Measurements from ENCODE around the gene KISS1. TPM values are rescaled to one million over a fixed set of nuclear protein-coding genes. Genes with fewer than 3 reads are reported as not detected.

Gene KISS1
- total RNA-seq, 1 experiment from 2014 or later: 1.3 TPM

GRCh38 chr1:204188959-204189639, 7.2 kb downstream of the KISS1 start:
- TF ChIP-seq POLR2A (IDR thresholded peaks at IDR 0.05; ENCODE audit: borderline replicate concordance, extremely low read depth, insufficient read depth, insufficient read length) (no peak), EZH2phosphoT487 (IDR thresholded peaks at IDR 0.05; ENCODE audit: borderline replicate concordance) (no peak)
- Histone ChIP-seq H3K9me2 (ENCODE audit: insufficient read depth) (no peaks in the 10 kb centered on the region), H2AFZ (ENCODE audit: low read depth, low read length, poor library complexity, severe bottlenecking) (no peak overlapping the region), H3K9ac (ENCODE audit: low read length) (no peak overlapping the region), H3K79me2 (ENCODE audit: insufficient read depth, low read length) (no peaks in the 10 kb centered on the region), H3K9me3 (ENCODE audit: control insufficient read depth in 1 of 2, insufficient read depth in 1 of 2, low read depth in 1 of 2, low read length in 2 of 2) (no peaks in the 10 kb centered on the region), H3K4me2 (ENCODE audit: low read length) (no peak overlapping the region), H4K20me1 (ENCODE audit: insufficient read depth) (no peaks in the 10 kb centered on the region), H3K27me3 (ENCODE audit: insufficient read depth, low read length) (no peaks in the 10 kb centered on the region), H3K4me3 (replicated peaks in 1 of 2; ENCODE audit: low read depth in 1 of 2, low read length in 2 of 2) (no peak overlapping the region), H3K4me1 (ENCODE audit: control insufficient read depth in 1 of 2, insufficient read depth in 2 of 2, low read length in 2 of 2) (peaks cover 0 to 4% of the 10 kb centered on the region in 2 experiments; a peak in 1 of 4 replicates), H3K27ac (ENCODE audit: low read depth, low read length) (no peak overlapping the region), H3K36me3 (ENCODE audit: control insufficient read depth in 1 of 2, insufficient read depth in 2 of 2, low read length in 2 of 2) (no peaks in the 10 kb centered on the region)
- ATAC-seq: no peak
- no TSS peak for BruUV-seq (replicated peaks)
- intact Hi-C loops (cut with micrococcal nuclease): no loop called here
- ChIA-PET CTCF (no interaction called here), POLR2A (no interaction called here), RAD21 (ENCODE audit: low non-redundant PET in 1 of 2, low total read pairs in 2 of 2, uncharacterized antibody in 2 of 2, unreplicated experiment in 2 of 2) (no interaction called here)
- DNase-seq (ENCODE audit: low read depth, low spot score): no peak

DNA sequence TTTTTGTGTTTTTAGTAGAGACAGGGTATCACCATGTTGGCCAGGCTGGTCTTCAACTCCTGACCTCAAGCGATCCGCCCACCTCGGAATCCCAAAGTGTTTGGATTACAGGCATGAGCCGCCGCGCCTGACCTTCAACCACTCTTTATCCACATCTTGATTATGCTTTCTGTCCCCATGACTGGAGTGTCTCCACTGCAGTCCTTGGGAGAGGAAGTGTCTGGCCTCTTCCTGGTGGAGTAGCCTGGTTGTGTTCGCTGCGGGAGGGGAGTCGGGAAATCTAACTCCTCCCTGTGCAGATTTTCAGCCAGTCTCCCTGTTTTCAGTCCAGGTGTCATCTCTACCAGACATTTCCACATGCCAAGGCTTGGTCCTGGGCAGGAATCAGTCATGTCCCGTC, 9.7 kb downstream of the KISS1 start:
- Histone ChIP-seq H3K4me3 (replicated peaks in 1 of 2; ENCODE audit: low read depth in 1 of 2, low read length in 2 of 2) (no peak overlapping the region), H2AFZ (ENCODE audit: low read depth, low read length, poor library complexity, severe bottlenecking) (no peak overlapping the region), H3K9me3 (ENCODE audit: control insufficient read depth in 1 of 2, insufficient read depth in 1 of 2, low read depth in 1 of 2, low read length in 2 of 2) (no peaks in the 10 kb centered on the region), H3K27ac (ENCODE audit: low read depth, low read length) (no peak overlapping the region), H4K20me1 (ENCODE audit: insufficient read depth) (no peaks in the 10 kb centered on the region), H3K9me2 (ENCODE audit: insufficient read depth) (no peaks in the 10 kb centered on the region), H3K9ac (ENCODE audit: low read length) (no peak overlapping the region), H3K4me1 (ENCODE audit: control insufficient read depth in 1 of 2, insufficient read depth in 2 of 2, low read length in 2 of 2) (no peaks in the 10 kb centered on the region), H3K36me3 (ENCODE audit: control insufficient read depth in 1 of 2, insufficient read depth in 2 of 2, low read length in 2 of 2) (no peaks in the 10 kb centered on the region), H3K4me2 (ENCODE audit: low read length) (no peak overlapping the region), H3K27me3 (ENCODE audit: insufficient read depth, low read length) (no peaks in the 10 kb centered on the region), H3K79me2 (ENCODE audit: insufficient read depth, low read length) (no peaks in the 10 kb centered on the region)
- TF ChIP-seq CBX3 (IDR thresholded peaks at IDR 0.05; ENCODE audit: low read depth): no peak
- no peak for TF ChIP-seq MAX (IDR thresholded peaks at IDR 0.05)
- no peak for TF ChIP-seq YY1 (IDR thresholded peaks at IDR 0.05; ENCODE audit: extremely low read depth, insufficient replicate concordance, low read depth, low read length)
- TF ChIP-seq SRF (IDR thresholded peaks at IDR 0.05; ENCODE audit: low read depth): no peak
- no peak for TF ChIP-seq POLR2AphosphoS5 (IDR thresholded peaks at IDR 0.05; ENCODE audit: low read depth, low read length)
- TF ChIP-seq EZH2phosphoT487 (IDR thresholded peaks at IDR 0.05; ENCODE audit: borderline replicate concordance): no peak
- no peak for TF ChIP-seq ZBTB33 (IDR thresholded peaks at IDR 0.05; ENCODE audit: extremely low read depth, insufficient replicate concordance, low read length)
- no peak for TF ChIP-seq TCF7L2 (IDR thresholded peaks at IDR 0.05; ENCODE audit: borderline replicate concordance, extremely low read depth, insufficient read depth, insufficient read length)
- no peak for TF ChIP-seq CEBPB (IDR thresholded peaks at IDR 0.05; ENCODE audit: low read depth)
- TF ChIP-seq SP1 (IDR thresholded peaks at IDR 0.05; ENCODE audit: low read depth): no peak
- no peak for TF ChIP-seq EZH2 (IDR thresholded peaks at IDR 0.05)
- DNase-seq (ENCODE audit: low read depth, low spot score): no peak
- ChIA-PET CTCF (interaction anchor here (1.0 kb wide), 1 partner anchor 27 kb away, joined by 4 read pairs; the partner anchor contains the start of gene GOLT1A), POLR2A (no interaction called here), RAD21 (ENCODE audit: low non-redundant PET in 1 of 2, low total read pairs in 2 of 2, uncharacterized antibody in 2 of 2, unreplicated experiment in 2 of 2) (no interaction called here)
- intact Hi-C loops (cut with micrococcal nuclease): no loop called here
- ATAC-seq: no peak
- no TSS peak for BruUV-seq (replicated peaks)
